Measurements from ENCODE around the gene SLC25A3. TPM values are rescaled to one million over a fixed set of nuclear protein-coding genes. Genes with fewer than 3 reads are reported as not detected.
A peak's percentile ranks its signal among the peaks of the same experiment; 100 is the strongest.
"Not testable (repeated sequence)": the region's sequence is repeated elsewhere in the genome, so short reads cannot be mapped to it uniquely, and the experiment has no call there.

The SLC25A3 gene
- total and polyA plus RNA-seq, 2 donors (not counting 1 experiment from before 2014, with no cell fraction given) = 276 to 304 TPM

DNA sequence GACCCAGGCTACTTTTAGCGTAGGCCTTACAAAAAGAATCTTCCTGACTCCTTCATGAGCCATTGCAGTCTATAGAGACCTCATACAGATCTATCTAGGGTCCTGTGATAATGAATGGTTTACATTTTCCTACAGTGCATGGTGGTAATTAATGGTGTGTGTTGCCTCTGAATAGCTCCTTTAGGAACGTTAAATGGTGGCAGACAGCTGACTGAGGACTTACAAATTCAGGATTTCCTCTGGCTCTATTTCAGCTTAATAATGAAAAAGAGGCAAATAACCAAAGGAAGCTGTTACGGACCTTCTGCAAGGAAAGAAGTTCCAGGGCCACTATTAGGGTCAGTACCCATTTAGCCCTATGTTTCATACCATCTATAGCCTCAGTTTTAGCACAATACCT is 46.0 kb downstream of the SLC25A3 start:
- no peak overlapping the region for H3K27ac ChIP-seq (ENCODE audit: low read length in 2 of 2)
- TF ChIP-seq, protein P1, sequence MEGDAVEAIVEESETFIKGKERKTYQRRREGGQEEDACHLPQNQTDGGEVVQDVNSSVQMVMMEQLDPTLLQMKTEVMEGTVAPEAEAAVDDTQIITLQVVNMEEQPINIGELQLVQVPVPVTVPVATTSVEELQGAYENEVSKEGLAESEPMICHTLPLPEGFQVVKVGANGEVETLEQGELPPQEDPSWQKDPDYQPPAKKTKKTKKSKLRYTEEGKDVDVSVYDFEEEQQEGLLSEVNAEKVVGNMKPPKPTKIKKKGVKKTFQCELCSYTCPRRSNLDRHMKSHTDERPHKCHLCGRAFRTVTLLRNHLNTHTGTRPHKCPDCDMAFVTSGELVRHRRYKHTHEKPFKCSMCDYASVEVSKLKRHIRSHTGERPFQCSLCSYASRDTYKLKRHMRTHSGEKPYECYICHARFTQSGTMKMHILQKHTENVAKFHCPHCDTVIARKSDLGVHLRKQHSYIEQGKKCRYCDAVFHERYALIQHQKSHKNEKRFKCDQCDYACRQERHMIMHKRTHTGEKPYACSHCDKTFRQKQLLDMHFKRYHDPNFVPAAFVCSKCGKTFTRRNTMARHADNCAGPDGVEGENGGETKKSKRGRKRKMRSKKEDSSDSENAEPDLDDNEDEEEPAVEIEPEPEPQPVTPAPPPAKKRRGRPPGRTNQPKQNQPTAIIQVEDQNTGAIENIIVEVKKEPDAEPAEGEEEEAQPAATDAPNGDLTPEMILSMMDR (IDR thresholded peaks at IDR 0.05) = no peak
- TF ChIP-seq EZH2 (IDR thresholded peaks at IDR 0.05; ENCODE audit: borderline replicate concordance, insufficient read depth, low read depth, low read length, poor library complexity, severe bottlenecking) = no peak
- H3K9ac ChIP-seq (ENCODE audit: low read length) = no peak overlapping the region
- H3K4me2 ChIP-seq (replicated peaks; ENCODE audit: low read depth, low read length, poor library complexity, severe bottlenecking) = no peak overlapping the region
- Mint-ChIP-seq H3K4me1 (peaks cover 29% of the 10 kb centered on the region), H3K27me3 (no peaks in the 10 kb centered on the region), H3K4me3 (no peak overlapping the region), H3K27ac (no peak overlapping the region), H3K9me3 (ENCODE audit: insufficient read depth) (no peaks in the 10 kb centered on the region)
- H3K36me3 ChIP-seq (replicated peaks in 1 of 2; ENCODE audit: control extremely low read depth in 1 of 2, control insufficient read depth in 1 of 2, extremely low read depth in 1 of 2, insufficient read depth in 2 of 2, low read length in 1 of 2) = no peaks in the 10 kb centered on the region
- peaks cover 8% of the 10 kb centered on the region for H4K20me1 ChIP-seq (ENCODE audit: control insufficient read depth, insufficient read depth, low read length, poor library complexity, severe bottlenecking)
- no peak for DNase-seq
- no peak overlapping the region for H2AFZ ChIP-seq (ENCODE audit: insufficient read depth, low read depth, low read length, poor library complexity, severe bottlenecking)
- H3K27me3 ChIP-seq (replicated peaks in 1 of 4; ENCODE audit: control extremely low read depth in 1 of 4, control insufficient read depth in 3 of 4, insufficient read depth in 4 of 4, low read length in 3 of 4) = no peaks in the 10 kb centered on the region
- H3K4me3 ChIP-seq (ENCODE audit: control extremely low read depth in 1 of 5, extremely low read depth in 1 of 5, insufficient read depth in 1 of 5, low read depth in 2 of 5, low read length in 4 of 5) = no peak overlapping the region
- POLR2A ChIA-PET = no interaction called here
- CTCF ChIA-PET = interaction anchor here (0.9 to 2.6 kb wide), 5 partner anchors 14 to 73 kb away, joined by 3 to 15 read pairs (median 3); no protein-coding TSS in a partner anchor
- WGBS (ENCODE audit: insufficient coverage) = 80% methylated on average over 2 of the region's 3 CpGs
- H3K4me1 ChIP-seq (ENCODE audit: control insufficient read depth in 2 of 2, insufficient read depth in 2 of 2, low read length in 2 of 2) = peaks cover 14 to 15% of the 10 kb centered on the region in 2 donors
- no peaks in the 10 kb centered on the region for H3K9me3 ChIP-seq (ENCODE audit: control extremely low read depth in 1 of 3, control insufficient read depth in 2 of 3, insufficient read depth in 1 of 3, low read length in 2 of 3)
- intact Hi-C loops (cut with micrococcal nuclease) = no loop called here
- peaks cover 56% of the 10 kb centered on the region for H3K79me2 ChIP-seq (ENCODE audit: control insufficient read depth, insufficient read depth, low read length)
- no peak for ATAC-seq (ENCODE audit: low read depth)

DNA sequence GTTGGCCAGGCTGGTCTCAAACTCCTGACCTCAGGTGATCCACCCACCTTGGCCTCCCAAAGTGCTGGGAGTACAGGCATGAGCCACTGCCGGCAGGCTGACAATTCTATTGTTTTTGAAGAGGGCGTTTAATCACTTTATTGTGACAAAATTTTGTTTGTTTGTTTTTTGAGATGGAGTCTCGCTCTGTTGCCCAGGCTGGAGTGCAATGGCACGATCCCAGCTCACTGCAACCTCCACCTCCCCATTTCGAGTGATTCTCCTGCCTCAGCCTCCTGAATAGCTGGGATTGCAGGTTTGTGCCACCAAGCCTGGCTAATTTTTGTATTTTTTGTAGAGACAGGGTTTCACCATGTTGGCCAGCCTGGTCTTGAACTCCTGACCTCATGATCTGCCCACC is 49.3 kb downstream of the SLC25A3 start:
- DNase-seq; H3K27ac ChIP-seq (ENCODE audit: low read length in 2 of 2); H3K9ac ChIP-seq (ENCODE audit: low read length); H3K27me3 ChIP-seq (replicated peaks in 1 of 4; ENCODE audit: control extremely low read depth in 1 of 4, control insufficient read depth in 3 of 4, insufficient read depth in 4 of 4, low read length in 3 of 4); H3K27me3 Mint-ChIP-seq; H3K9me3 ChIP-seq (ENCODE audit: control extremely low read depth in 1 of 3, control insufficient read depth in 2 of 3, insufficient read depth in 1 of 3, low read length in 2 of 3); H3K36me3 ChIP-seq (replicated peaks in 1 of 2; ENCODE audit: control extremely low read depth in 1 of 2, control insufficient read depth in 1 of 2, extremely low read depth in 1 of 2, insufficient read depth in 2 of 2, low read length in 1 of 2); H3K4me3 ChIP-seq (ENCODE audit: control extremely low read depth in 1 of 5, extremely low read depth in 1 of 5, insufficient read depth in 1 of 5, low read depth in 2 of 5, low read length in 4 of 5); H4K20me1 ChIP-seq (ENCODE audit: control insufficient read depth, insufficient read depth, low read length, poor library complexity, severe bottlenecking); H2AFZ ChIP-seq (ENCODE audit: insufficient read depth, low read depth, low read length, poor library complexity, severe bottlenecking); intact Hi-C loops (cut with micrococcal nuclease); ATAC-seq (ENCODE audit: low read depth); H3K9me3 Mint-ChIP-seq (ENCODE audit: insufficient read depth): not testable (repeated sequence)
- H3K4me2 ChIP-seq (replicated peaks; ENCODE audit: low read depth, low read length, poor library complexity, severe bottlenecking) = peak overlapping the region; percentile 95
- Mint-ChIP-seq H3K27ac (peak overlapping the region; percentile 61), H3K4me1 (peaks cover 23% of the 10 kb centered on the region), H3K4me3 (peak overlapping the region; percentile 61)
- ChIA-PET POLR2A (interaction anchor here (0.7 kb wide), 1 partner anchor 94 kb away, joined by 5 read pairs; no protein-coding TSS in a partner anchor), CTCF (interaction anchor here (0.8 to 4.9 kb wide), 3 partner anchors 9 to 49 kb away, joined by 3 to 29 read pairs (median 4); partner anchors contain the start of gene SLC25A3)
- peaks cover 13 to 14% of the 10 kb centered on the region in 2 donors for H3K4me1 ChIP-seq (ENCODE audit: control insufficient read depth in 2 of 2, insufficient read depth in 2 of 2, low read length in 2 of 2)
- peaks cover 68% of the 10 kb centered on the region for H3K79me2 ChIP-seq (ENCODE audit: control insufficient read depth, insufficient read depth, low read length)
- 83% methylated on average over 1 of the region's 5 CpGs for WGBS (ENCODE audit: insufficient coverage)
